ENCODE measurements around the gene XPO6. TPM values are rescaled to one million over a fixed set of nuclear protein-coding genes. Genes with fewer than 3 reads are reported as not detected.

Gene XPO6
- 207 and 212 TPM in 2 replicates for polyA plus RNA-seq (2011; rRNA removed)
- 317 and 400 TPM in 2 replicates for polyA minus RNA-seq (2011; rRNA and poly(A)+ RNA removed)

GRCh38 chr16:28211758-28212531 is at the start of gene XPO6:
Gene XPO6 (minus strand): TSS chr16:28211965. CDS start chr16:28211368, 597 bp downstream.
- H3K27me3 ChIP-seq (ENCODE audit: control insufficient read depth, insufficient read depth, low read length) = no peaks in the 10 kb centered on the region
- POLR2A ChIA-PET = interaction anchor here (0.6 to 2.2 kb wide), 2 partner anchors 18 to 120 kb away, joined by 7 read pairs; no protein-coding TSS in a partner anchor
- no peak for TF ChIP-seq CTCF (IDR thresholded peaks at IDR 0.05; ENCODE audit: low read depth, low read length)
- peak within 1 kb of the TSS; percentile 66 for H3K27ac ChIP-seq (ENCODE audit: low read depth, low read length)
- CTCF ChIA-PET = no interaction called here
- DNase-seq (ENCODE audit: low read depth, low spot score) = peak; percentile 78
- peak within 1 kb of the TSS; percentile 82 for H3K4me3 ChIP-seq (ENCODE audit: low read depth, low read length)
- H3K9me3 ChIP-seq (ENCODE audit: control insufficient read depth, insufficient read depth, low read length) = no peaks in the 10 kb centered on the region; the same call in 1 of the 2 replicates

- TF ChIP-seq CTCF (IDR thresholded peaks at IDR 0.05; ENCODE audit: low read depth, low read length) = no peak
- H3K9me3 ChIP-seq (ENCODE audit: control insufficient read depth, insufficient read depth, low read length) = peaks cover 3% of the 10 kb centered on the region
- no peak overlapping the region for H3K4me3 ChIP-seq (ENCODE audit: low read depth, low read length)
- ChIA-PET POLR2A (no interaction called here), CTCF (no interaction called here)
- peaks cover 35% of the 10 kb centered on the region for H3K27me3 ChIP-seq (ENCODE audit: control insufficient read depth, insufficient read depth, low read length)
- DNase-seq (ENCODE audit: low read depth, low spot score) = no peak
- no peak overlapping the region for H3K27ac ChIP-seq (ENCODE audit: low read depth, low read length)
Observed at GRCh38 chr16:28260193-28260592, 48.4 kb upstream of the XPO6 start.

GRCh38 chr16:28259781-28260150 is 48.0 kb upstream of the XPO6 start:
- TF ChIP-seq CTCF (IDR thresholded peaks at IDR 0.05; ENCODE audit: low read depth, low read length) = no peak
- POLR2A ChIA-PET = no interaction called here
- DNase-seq (ENCODE audit: low read depth, low spot score) = no peak
- Histone ChIP-seq H3K27ac (ENCODE audit: low read depth, low read length) (no peak overlapping the region), H3K9me3 (ENCODE audit: control insufficient read depth, insufficient read depth, low read length) (peaks cover 3% of the 10 kb centered on the region), H3K4me3 (ENCODE audit: low read depth, low read length) (no peak overlapping the region), H3K27me3 (ENCODE audit: control insufficient read depth, insufficient read depth, low read length) (peaks cover 35% of the 10 kb centered on the region)
- CTCF ChIA-PET = interaction anchor here (0.6 kb wide), 1 partner anchor 514 kb away, joined by 3 read pairs; no protein-coding TSS in a partner anchor

GRCh38 chr16:28259091-28259780 is 47.5 kb upstream of the XPO6 start:
- TF ChIP-seq CTCF (IDR thresholded peaks at IDR 0.05; ENCODE audit: low read depth, low read length) = no peak
- Histone ChIP-seq H3K9me3 (ENCODE audit: control insufficient read depth, insufficient read depth, low read length) (peaks cover 3% of the 10 kb centered on the region), H3K27ac (ENCODE audit: low read depth, low read length) (no peak overlapping the region), H3K4me3 (ENCODE audit: low read depth, low read length) (no peak overlapping the region), H3K27me3 (ENCODE audit: control insufficient read depth, insufficient read depth, low read length) (peaks cover 35% of the 10 kb centered on the region)
- POLR2A ChIA-PET = no interaction called here
- no peak for DNase-seq (ENCODE audit: low read depth, low spot score)
- CTCF ChIA-PET = interaction anchor here (0.6 kb wide), 1 partner anchor 514 kb away, joined by 3 read pairs; no protein-coding TSS in a partner anchor

GRCh38 chr16:28258567-28258966 is 46.8 kb upstream of the XPO6 start:
- DNase-seq (ENCODE audit: low read depth, low spot score) = no peak
- Histone ChIP-seq H3K27me3 (ENCODE audit: control insufficient read depth, insufficient read depth, low read length) (peaks cover 35% of the 10 kb centered on the region), H3K9me3 (ENCODE audit: control insufficient read depth, insufficient read depth, low read length) (peaks cover 3% of the 10 kb centered on the region), H3K27ac (ENCODE audit: low read depth, low read length) (no peak overlapping the region), H3K4me3 (ENCODE audit: low read depth, low read length) (no peak overlapping the region)
- CTCF ChIA-PET = no interaction called here
- TF ChIP-seq CTCF (IDR thresholded peaks at IDR 0.05; ENCODE audit: low read depth, low read length) = no peak
- POLR2A ChIA-PET = no interaction called here
